Renal cortical epithelial cell (primary cell): ENCODE measurements around the gene ANKRD2. TPM values are rescaled to one million over a fixed set of nuclear protein-coding genes. Genes with fewer than 3 reads are reported as not detected.
"Not testable (repeated sequence)": the region's sequence is repeated elsewhere in the genome, so short reads cannot be mapped to it uniquely, and the experiment has no call there.

Source experiments
- DNase-seq: peaks from one replicate; pipeline ENCODE4 v3.0.0-alpha.2; 2011; ENCODE audit warnings: low read depth
- total RNA-seq: library from RNA; depleted of rRNA; stranded (reverse); fragments of >200 nt; gene quantifications from 2 replicates; pipeline ENCODE4 v1.2.3, GENCODE V29; 2014

The ANKRD2 gene, protein sequence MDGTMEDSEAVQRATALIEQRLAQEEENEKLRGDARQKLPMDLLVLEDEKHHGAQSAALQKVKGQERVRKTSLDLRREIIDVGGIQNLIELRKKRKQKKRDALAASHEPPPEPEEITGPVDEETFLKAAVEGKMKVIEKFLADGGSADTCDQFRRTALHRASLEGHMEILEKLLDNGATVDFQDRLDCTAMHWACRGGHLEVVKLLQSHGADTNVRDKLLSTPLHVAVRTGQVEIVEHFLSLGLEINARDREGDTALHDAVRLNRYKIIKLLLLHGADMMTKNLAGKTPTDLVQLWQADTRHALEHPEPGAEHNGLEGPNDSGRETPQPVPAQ
- total RNA-seq, result 31.3 and 35.9 TPM in 2 replicates

DNA sequence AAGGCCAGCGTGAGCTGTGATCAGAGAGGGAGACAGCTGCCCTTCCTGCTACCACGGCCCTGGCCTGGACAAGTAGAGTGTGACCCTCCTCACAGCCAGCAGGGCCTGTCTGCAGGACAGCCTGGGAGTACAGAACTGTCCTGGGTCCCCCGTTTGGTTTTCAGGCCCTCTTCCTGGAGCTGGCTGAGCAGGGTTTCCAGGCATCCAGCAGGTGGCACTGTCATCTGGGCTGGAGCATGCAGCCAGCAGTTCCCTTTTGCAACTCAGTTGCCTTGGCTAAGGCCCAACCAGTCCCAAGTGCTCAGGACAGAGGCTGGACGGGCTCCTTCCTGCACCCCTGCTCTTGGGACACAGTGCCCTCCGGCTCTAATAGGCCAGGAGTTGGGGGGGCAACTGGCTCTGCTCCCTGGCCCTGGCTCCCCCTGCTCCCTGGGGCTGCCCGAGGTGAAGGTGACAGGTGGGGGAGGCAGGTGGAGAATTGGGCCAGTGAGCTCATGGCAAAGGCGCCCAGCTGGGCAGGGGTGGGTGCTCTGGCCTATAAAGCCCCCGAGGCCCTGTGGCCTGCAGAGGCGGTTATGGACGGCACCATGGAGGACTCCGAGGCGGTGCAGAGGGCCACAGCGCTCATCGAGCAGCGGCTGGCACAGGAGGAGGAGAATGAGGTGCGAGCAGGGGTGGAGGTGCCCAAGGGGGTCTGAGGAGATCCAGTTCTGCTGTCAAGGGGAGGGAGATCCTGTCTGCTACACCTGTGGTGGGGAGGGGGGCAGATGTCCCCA, at the start of gene ANKRD2:
ANKRD2 (plus strand) TSS at position 566 of the 776 bp plus-strand sequence; CDS start at position 576, 10 bp downstream.
- DNase-seq, result peak; percentile 78

DNA sequence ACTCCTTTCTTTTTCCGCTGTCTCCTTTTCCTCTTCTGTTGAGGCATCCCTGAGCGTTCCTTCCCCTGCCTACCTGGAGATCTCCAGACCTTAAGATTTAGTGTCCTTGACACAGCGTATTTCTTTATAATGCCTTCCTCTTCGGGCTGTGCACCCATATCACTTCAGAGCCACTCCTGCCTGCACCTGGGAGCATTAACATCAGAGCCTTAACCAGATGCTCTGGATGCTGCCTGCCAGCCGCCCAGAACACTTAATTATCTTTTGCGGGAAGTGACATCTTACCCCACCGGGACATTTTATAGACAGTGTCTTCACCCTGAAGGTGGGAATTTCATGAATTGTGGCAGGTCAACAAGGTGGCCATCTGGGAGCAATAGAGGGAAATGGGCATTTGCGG, 49.6 kb upstream of the ANKRD2 start:
- DNase-seq, result no peak

DNA sequence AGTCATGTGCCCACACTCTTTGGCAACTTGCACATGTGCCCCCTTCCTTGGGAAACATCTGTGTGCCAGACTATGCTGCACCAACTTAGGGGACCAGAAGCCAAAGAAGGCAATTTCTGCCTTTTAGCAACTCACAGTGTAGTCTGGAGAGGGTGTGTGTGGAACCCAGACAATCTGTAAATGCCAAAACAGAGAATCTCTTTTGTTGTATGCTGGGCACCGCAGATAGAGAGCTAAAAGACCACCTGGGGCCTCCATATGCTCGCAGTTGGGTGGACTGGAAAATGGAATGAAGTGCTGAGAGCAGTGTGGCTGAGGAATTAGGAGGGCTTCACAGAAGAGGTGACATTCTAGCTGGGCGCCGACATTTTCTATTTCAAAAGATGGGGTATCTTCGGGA, 47.5 kb upstream of the ANKRD2 start:
- no peak for DNase-seq

DNA sequence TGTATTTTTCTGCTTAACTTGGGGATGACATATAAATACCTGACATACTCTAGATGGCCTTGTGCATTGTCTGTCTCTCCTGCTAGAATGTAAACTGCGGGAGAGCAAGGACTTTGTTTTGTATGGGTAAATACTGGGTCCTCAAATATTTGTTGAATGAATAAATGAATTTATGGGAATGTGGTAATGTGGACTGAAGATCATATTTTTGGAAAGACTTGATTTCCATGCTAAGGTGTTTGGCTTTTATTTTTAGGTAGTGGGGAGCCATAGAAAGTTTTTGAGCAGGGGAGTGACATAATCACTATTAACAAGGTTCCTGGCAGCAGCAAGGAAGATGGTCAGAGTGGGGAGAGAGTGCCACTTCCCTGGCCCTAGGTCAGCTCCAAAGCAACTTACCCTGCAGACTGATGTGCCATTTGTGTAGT, 46.9 kb upstream of the ANKRD2 start:
- no peak for DNase-seq

DNA sequence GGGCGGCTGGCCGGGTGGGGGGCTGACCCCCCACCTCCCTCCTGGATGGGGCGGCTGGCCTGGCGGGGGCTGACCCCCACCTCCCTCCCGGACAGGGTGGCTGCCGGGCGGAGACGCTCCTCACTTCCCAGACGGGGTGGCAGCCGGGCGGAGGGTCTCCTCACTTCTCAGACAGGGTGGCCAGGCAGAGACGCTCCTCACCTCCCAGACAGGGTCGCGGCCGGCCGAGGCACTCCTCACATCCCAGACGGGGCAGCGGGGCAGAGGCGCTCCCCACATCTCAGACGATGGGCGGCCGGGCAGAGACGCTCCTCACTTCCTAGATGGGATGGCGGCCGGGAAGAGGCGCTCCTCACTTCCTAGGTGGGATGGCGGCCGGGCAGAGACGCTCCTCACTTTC, 43.7 kb upstream of the ANKRD2 start:
- DNase-seq, result not testable (repeated sequence)

DNA sequence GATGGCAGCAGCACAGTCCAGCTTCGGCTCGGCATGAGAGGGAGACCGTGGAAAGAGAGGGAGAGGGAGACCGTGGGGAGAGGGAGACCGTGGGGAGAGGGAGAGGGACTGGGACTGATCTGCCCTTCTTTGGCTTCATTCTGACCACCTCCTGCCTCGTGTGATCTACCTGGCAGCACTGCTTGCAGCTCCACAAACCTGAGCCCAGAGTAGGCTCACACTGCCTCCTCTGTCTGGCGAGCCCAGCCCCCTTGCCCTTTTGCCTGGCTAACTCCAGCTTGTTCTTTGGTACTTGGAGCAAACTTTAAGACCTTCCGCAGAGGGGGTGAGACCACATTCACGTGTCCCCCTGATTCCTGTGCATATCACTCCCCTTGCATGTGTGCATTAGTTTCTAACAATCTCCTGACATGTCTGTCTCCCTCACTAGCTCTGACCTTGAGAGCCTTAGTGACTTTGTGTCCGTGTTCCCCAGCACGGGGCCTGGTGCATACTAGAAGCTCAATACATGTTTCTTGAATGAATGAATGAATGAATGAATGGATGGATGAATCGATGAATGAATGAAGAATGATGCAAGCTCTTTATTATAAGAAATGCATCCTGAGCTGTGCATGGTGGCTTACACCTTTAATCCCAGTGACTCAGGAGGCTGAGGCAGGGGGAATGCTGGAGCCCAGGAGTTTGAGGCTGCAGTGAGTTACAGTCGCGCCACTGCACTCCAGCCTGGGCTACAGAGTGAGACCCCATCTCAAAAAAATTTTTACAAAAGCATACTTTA, 42.7 kb upstream of the ANKRD2 start:
- DNase-seq, result no peak

GRCh38 chr10:97531401-97531986, 41.1 kb upstream of the ANKRD2 start:
- no peak for DNase-seq

DNA sequence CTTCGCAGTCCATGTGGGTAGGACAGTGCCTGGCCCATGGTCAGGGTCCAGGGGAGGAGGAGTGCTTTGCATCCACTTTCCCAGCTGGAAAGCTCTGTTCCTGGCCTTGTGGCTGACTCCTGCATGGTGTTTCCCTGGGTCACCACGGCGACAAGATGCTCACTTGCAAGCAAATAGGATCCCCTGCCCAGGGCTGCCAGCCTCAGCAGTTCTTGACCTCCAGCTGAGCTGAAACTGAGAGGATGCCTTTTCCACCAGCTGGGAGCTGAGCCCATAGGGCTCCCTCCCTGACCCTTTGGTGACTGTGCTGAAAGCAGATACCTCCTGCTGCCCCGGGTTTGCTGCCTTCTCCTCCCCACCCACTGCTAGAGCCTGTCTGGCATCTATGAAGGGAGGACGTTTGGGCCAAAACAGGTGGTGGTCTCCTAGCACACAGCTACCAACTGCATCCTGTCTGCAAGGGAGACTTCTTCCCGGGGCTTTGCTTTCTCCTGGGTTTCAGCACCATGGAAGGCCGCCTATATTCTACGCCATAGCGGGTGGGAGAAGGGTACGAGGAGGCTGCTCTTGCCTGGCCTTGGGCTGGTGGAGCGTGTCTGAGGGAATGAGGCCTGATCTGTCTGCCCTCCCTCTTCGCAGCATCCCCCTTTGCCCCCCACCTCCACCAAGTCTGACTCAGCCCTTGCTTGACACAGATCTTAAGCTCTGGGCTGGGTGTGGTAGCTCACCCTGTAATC, 39.5 kb upstream of the ANKRD2 start:
- DNase-seq, result peak; percentile 57

- DNase-seq, result no peak
Measured at GRCh38 chr10:97533888-97534287, 38.7 kb upstream of the ANKRD2 start.

- no peak for DNase-seq
Measured at GRCh38 chr10:97534746-97535367, 37.7 kb upstream of the ANKRD2 start.

- DNase-seq, result no peak
Measured at GRCh38 chr10:97537186-97537869, 35.3 kb upstream of the ANKRD2 start.

DNA sequence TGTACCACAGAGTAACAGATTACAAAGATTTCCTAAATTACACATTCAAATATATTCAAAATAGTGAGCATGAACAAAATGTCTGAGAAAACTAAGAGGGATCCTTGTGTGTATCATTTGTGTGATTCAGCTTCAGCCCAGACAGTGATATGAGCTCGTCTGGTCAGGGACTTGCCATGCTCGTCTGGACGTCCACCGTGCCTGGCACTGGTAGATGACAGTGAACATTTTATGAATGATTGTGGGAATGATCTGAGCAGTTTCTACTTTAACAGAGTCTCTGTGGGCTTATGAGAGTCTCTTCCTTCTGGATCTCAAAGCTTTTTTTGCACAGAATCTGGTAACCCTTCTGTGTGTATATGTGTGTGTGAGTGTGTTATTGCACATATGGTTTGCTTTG, 34.2 kb upstream of the ANKRD2 start:
- DNase-seq, result peak; percentile 45

- peak; percentile 70 for DNase-seq
Measured at GRCh38 chr10:97538839-97539238, 33.7 kb upstream of the ANKRD2 start.

DNA sequence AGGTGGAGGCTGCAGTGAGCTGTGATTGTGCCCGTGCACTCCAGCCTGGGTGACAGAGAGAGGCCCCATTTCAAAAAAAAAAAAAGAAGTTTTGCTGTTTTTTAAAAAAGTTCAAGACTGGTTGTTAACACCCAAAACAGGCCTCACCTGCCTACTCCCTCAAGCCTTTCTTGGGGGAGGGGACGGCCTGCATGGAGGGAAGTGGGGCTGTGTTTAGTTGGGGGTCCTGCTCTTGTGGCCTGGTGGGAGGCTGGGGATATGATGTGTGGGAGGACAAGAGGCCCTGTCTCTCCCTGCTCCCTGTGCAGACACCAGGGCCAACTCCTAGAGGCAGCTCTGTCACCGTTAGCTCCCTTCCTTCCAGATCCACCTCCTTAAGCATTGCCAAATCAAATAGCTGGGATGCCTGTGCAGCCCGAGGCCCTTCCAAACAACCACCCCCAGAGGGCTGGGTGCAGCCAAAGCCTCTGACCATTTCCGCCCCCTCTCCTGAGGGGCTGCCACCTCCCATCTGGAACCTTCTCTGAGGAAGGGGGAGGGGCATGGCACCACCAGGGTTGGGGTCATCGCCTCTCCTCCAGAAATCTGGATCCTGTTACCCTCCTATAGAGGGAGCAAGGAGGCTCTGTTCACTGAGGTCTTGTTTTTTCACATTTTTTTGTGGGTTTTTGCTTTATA, 32.9 kb upstream of the ANKRD2 start:
- DNase-seq, result peak; percentile 69

GRCh38 chr10:97540669-97541500, 31.7 kb upstream of the ANKRD2 start:
- no peak for DNase-seq

- DNase-seq, result peak; percentile 92
Measured at GRCh38 chr10:97542169-97543024, 30.2 kb upstream of the ANKRD2 start.

- DNase-seq, result peak; percentile 92
Measured at GRCh38 chr10:97543025-97543546, 29.5 kb upstream of the ANKRD2 start.
